ENCODE measurements around the gene B4GALNT4. TPM values are rescaled to one million over a fixed set of nuclear protein-coding genes. Genes with fewer than 3 reads are reported as not detected.

Gene B4GALNT4
- total and polyA plus RNA-seq, 2 of the 4 experiments (the other 2 are of a cell fraction) = 5.2 to 38.6 TPM

DNA sequence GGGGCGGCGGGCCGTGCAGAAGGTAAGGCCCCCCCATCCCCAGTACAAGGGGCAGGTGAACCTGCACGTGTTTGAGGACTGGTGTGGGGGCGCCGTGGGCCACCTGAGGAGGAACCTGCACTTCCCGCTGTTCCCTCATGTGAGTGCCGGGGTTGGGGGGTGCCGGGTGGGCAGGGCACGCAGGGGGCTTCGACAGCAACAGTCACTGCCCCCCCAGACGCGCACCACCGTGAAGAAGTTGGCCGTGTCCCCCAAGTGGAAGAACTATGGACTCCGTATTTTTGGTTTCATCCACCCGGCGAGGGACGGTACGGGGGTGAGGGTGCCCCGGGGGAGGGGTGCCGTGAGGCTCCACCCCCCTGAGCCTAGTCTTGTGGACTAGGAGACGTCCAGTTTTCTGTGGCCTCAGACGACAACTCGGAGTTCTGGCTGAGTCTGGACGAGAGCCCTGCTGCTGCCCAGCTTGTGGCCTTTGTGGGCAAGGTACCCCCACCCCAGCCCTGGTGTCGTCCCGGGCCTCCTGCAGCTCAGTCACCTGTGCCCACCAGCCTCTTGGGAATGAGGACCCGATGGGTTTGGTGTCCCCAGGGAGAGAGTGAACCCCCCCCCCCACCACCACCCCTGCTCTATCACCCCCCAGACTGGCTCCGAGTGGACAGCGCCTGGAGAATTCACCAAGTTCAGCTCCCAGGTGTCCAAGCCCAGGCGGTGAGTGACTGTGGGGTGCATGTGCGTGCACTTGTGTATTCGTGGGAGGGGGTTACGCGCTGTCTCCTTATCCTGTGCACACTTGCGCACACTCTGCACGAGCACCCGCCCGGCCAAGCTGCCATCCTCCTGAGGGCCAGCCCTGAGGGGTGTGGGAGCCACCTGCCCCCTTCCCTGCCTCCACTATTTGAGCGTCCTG, 3.8 kb downstream of the B4GALNT4 start (continued):
- TF ChIP-seq RCOR1 (IDR thresholded peaks at IDR 0.05; ENCODE audit: insufficient replicate concordance, low read length) = no peak

DNA sequence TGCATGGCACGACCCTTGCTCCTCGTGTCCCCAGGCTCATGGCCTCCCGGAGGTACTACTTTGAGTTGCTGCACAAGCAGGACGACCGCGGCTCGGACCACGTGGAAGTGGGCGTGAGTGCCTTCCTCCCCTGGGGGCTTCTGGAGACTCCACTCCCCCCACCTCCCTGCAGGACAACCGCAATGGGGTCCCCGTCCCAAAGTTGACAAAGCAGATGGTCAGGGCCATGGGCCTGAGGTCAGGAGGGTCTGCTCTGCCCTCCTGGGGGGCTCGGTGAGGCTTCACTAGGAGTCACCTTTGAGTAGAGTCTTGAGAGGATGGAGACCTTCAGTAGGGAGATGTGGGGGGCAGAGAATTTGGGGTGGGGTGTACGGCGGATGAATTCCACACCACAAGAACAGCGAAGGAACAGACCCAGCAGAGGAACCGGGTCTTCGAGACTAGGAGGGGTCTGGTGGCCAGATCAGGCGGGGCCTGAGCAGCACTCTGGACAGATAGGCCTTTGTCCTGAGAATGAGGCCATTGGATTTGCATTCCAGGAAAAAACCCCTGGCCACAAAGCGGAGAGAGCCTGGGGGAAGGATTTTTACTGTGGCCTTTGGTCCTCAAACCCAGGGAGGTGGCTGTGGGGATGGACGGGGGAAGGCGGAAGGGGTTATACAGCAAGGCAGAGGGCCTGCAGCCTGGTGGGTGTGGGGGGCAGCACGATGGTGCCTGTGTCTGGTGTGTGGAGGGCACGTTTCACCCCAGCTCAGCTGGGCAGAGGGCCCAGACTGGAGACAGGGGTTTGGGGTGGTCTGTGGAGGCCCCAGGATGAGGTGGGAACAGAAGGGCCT, 4.6 kb downstream of the B4GALNT4 start:
- Histone ChIP-seq H4K8ac (ENCODE audit: low read depth in 2 of 2, low read length in 2 of 2) (no peak overlapping the region), H2BK15ac (ENCODE audit: low read depth, low read length) (no peak overlapping the region), H3K9me3 (ENCODE audit: control insufficient read depth, insufficient read depth, low read length) (no peaks in the 10 kb centered on the region), H3K36me3 (ENCODE audit: control insufficient read depth, insufficient read depth, low read length) (peaks cover 41% of the 10 kb centered on the region), H3K9me1 (ENCODE audit: insufficient read depth, low read length) (no peaks in the 10 kb centered on the region), H2BK20ac (ENCODE audit: low read depth, low read length) (no peak overlapping the region), H3K23ac (ENCODE audit: low read depth, low read length) (no peak overlapping the region), H4K20me1 (ENCODE audit: insufficient read depth, low read length) (peaks cover 13% of the 10 kb centered on the region; the same call in 1 of the 2 replicates), H2AK9ac (replicated peaks; ENCODE audit: low read depth, low read length, poor library complexity) (no peak overlapping the region), H2BK120ac (ENCODE audit: low read depth, low read length) (no peak overlapping the region), H2AFZ (replicated peaks; ENCODE audit: low read length, poor library complexity) (no peak overlapping the region), H4K91ac (ENCODE audit: insufficient read depth, low read depth, low read length) (no peak overlapping the region), H4K5ac (ENCODE audit: low read depth, low read length) (no peak overlapping the region), H3K27me3 (ENCODE audit: control insufficient read depth, insufficient read depth, low read length) (no peaks in the 10 kb centered on the region), H3K4me1 (ENCODE audit: control insufficient read depth, insufficient read depth, low read length) (peaks cover 3% of the 10 kb centered on the region; the same call in 1 of the 2 replicates), H3K79me1 (ENCODE audit: low read depth in 1 of 2, low read length in 2 of 2) (0 out of 4 replicates have a peak, but pooled peaks cover 0 to 2% of the 10 kb centered on the region in 2 experiments), H3K14ac (replicated peaks; ENCODE audit: low read depth, low read length) (no peak overlapping the region), H3K18ac (ENCODE audit: low read depth, low read length) (no peak overlapping the region), H3K4me3 (ENCODE audit: insufficient read depth, low read depth, low read length) (no peak overlapping the region), H3K56ac (ENCODE audit: extremely low read depth, insufficient read depth, low read length) (no peak overlapping the region), H2BK5ac (ENCODE audit: low read depth, low read length, poor library complexity, severe bottlenecking) (no peak overlapping the region), H3K4ac (ENCODE audit: low read depth, low read length) (no peak overlapping the region), H3K27ac (ENCODE audit: insufficient read depth, low read length) (no peak overlapping the region), H3K4me2 (ENCODE audit: low read depth, low read length) (no peak overlapping the region), H3K9ac (ENCODE audit: low read depth, low read length) (no peak overlapping the region), H2AK5ac (ENCODE audit: low read depth, low read length) (no peak overlapping the region)
- POLR2A ChIA-PET (ENCODE audit: unreplicated experiment) = no interaction called here
- DNase-seq (no peak), ATAC-seq (ENCODE audit: low read depth) (no peak)
- WGBS, 2 experiments (ENCODE audit: extremely low coverage in 2 of 2, insufficient read length in 1 of 2) = 100% methylated on average over 2 of the region's 23 CpGs; no CpG with 5 or more reads in 1 of the 2 experiments
- dilution Hi-C loops (cut with HindIII; ENCODE audit: low sequenced_read_pairs, unreplicated experiment) = no loop called here
- TF ChIP-seq MXI1 (IDR thresholded peaks at IDR 0.05; ENCODE audit: borderline replicate concordance, low read depth, low read length) (no peak), BHLHE40 (IDR thresholded peaks at IDR 0.05; ENCODE audit: low read depth, low read length) (no peak), NFE2L2 (IDR thresholded peaks at IDR 0.05; ENCODE audit: low read depth, low read length) (no peak), ELK1 (IDR thresholded peaks at IDR 0.05; ENCODE audit: borderline replicate concordance, low read depth, low read length) (no peak), RFX5 (IDR thresholded peaks at IDR 0.05; ENCODE audit: low read depth, low read length) (no peak)
- CTCF ChIA-PET = no interaction called here
- intact Hi-C loops (cut with micrococcal nuclease) = no loop called here
- in situ Hi-C loops (cut with MboI; ENCODE audit: low sequenced_read_pairs) = no loop called here
- BruUV-seq (replicated peaks) = no TSS peak
